Measurements from ENCODE around the gene NAPSA.
"Not testable (repeated sequence)": the region's sequence is repeated elsewhere in the genome, so short reads cannot be mapped to it uniquely, and the experiment has no call there.

Gene NAPSA

GRCh38 chr19:50394017-50394416 lies 28.6 kb upstream of the NAPSA start:
- H3K27me3 ChIP-seq (ENCODE audit: insufficient read depth, low read length): no peaks in the 10 kb centered on the region
- H3K23ac ChIP-seq (ENCODE audit: low read length): no peak overlapping the region
- no peak overlapping the region for H2BK12ac ChIP-seq (ENCODE audit: low read length)
- H3K36me3 ChIP-seq (ENCODE audit: control insufficient read depth in 1 of 2, insufficient read depth in 2 of 2, low read length in 2 of 2): peaks cover 13 to 17% of the 10 kb centered on the region in 2 experiments
- WGBS (ENCODE audit: extremely low coverage, insufficient coverage, insufficient read length): no CpG with 5 or more reads among the region's 9 CpGs
- peaks cover 1% of the 10 kb centered on the region for H3K79me2 ChIP-seq (ENCODE audit: control insufficient read depth, insufficient read depth, low read length, poor library complexity)
- no peaks in the 10 kb centered on the region for H3K9me3 ChIP-seq (ENCODE audit: insufficient read depth, low read depth, low read length)
- DNase-seq: no peak
- no peak overlapping the region for H2BK120ac ChIP-seq (ENCODE audit: insufficient read depth, low read length, poor library complexity)
- H3K27ac ChIP-seq (ENCODE audit: low read depth, low read length): no peak overlapping the region
- H2AFZ ChIP-seq (ENCODE audit: insufficient read depth, low read length, poor library complexity): no peak overlapping the region
- no peak overlapping the region for H2BK5ac ChIP-seq (ENCODE audit: low read depth, low read length, poor library complexity)
- no peak overlapping the region for H3K4me3 ChIP-seq (ENCODE audit: low read depth, low read length)
- no peak overlapping the region for H2AK5ac ChIP-seq (ENCODE audit: low read length)
- no peak overlapping the region for H4K91ac ChIP-seq (ENCODE audit: low read depth, low read length)
- no peak overlapping the region for H3K9ac ChIP-seq (ENCODE audit: low read length)
- no peak overlapping the region for H3K4me2 ChIP-seq (ENCODE audit: low read length)
- no peak overlapping the region for H4K12ac ChIP-seq (ENCODE audit: low read depth, low read length)
- H3K4me1 ChIP-seq (ENCODE audit: control insufficient read depth in 1 of 2, insufficient read depth in 2 of 2, low read length in 2 of 2): no peaks in the 10 kb centered on the region
- H4K8ac ChIP-seq (ENCODE audit: low read depth, low read length): no peak overlapping the region
- no peak overlapping the region for H3K4ac ChIP-seq (ENCODE audit: low read depth, low read length)
- no peak overlapping the region for H3K14ac ChIP-seq (ENCODE audit: low read length)
- no peaks in the 10 kb centered on the region for H3K79me1 ChIP-seq (ENCODE audit: low read length)
- no peak overlapping the region for H3K18ac ChIP-seq (ENCODE audit: low read length)

- Histone ChIP-seq H2BK5ac (ENCODE audit: low read depth, low read length, poor library complexity) (no peak overlapping the region), H3K36me3 (ENCODE audit: control insufficient read depth in 1 of 2, insufficient read depth in 2 of 2, low read length in 2 of 2) (peaks cover 8 to 15% of the 10 kb centered on the region in 2 experiments), H2BK120ac (ENCODE audit: insufficient read depth, low read length, poor library complexity) (no peak overlapping the region), H3K79me2 (ENCODE audit: control insufficient read depth, insufficient read depth, low read length, poor library complexity) (peaks cover 1% of the 10 kb centered on the region), H3K4me3 (ENCODE audit: low read depth, low read length) (no peak overlapping the region), H3K23ac (ENCODE audit: low read length) (no peak overlapping the region), H2AFZ (ENCODE audit: insufficient read depth, low read length, poor library complexity) (no peak overlapping the region), H4K12ac (ENCODE audit: low read depth, low read length) (no peak overlapping the region), H3K27ac (ENCODE audit: low read depth, low read length) (no peak overlapping the region), H4K91ac (ENCODE audit: low read depth, low read length) (no peak overlapping the region), H3K14ac (ENCODE audit: low read length) (no peak overlapping the region), H3K4ac (ENCODE audit: low read depth, low read length) (no peak overlapping the region), H3K4me2 (ENCODE audit: low read length) (no peak overlapping the region), H3K9ac (ENCODE audit: low read length) (no peak overlapping the region), H4K8ac (ENCODE audit: low read depth, low read length) (no peak overlapping the region), H2AK5ac (ENCODE audit: low read length) (no peak overlapping the region), H3K4me1 (ENCODE audit: control insufficient read depth in 1 of 2, insufficient read depth in 2 of 2, low read length in 2 of 2) (no peaks in the 10 kb centered on the region), H3K27me3 (ENCODE audit: insufficient read depth, low read length) (no peaks in the 10 kb centered on the region), H3K79me1 (ENCODE audit: low read length) (no peaks in the 10 kb centered on the region), H3K18ac (ENCODE audit: low read length) (no peak overlapping the region), H2BK12ac (ENCODE audit: low read length) (no peak overlapping the region), H3K9me3 (ENCODE audit: insufficient read depth, low read depth, low read length) (no peaks in the 10 kb centered on the region)
- no peak for DNase-seq
- WGBS (ENCODE audit: extremely low coverage, insufficient coverage, insufficient read length): no CpG with 5 or more reads among the region's 4 CpGs
These were observed 28.1 kb upstream of the NAPSA start for GRCh38 chr19:50393589-50393988.

GRCh38 chr19:50392759-50393158 lies 27.3 kb upstream of the NAPSA start:
- H4K12ac ChIP-seq (ENCODE audit: low read depth, low read length): no peak overlapping the region
- no peak overlapping the region for H3K18ac ChIP-seq (ENCODE audit: low read length)

DNA sequence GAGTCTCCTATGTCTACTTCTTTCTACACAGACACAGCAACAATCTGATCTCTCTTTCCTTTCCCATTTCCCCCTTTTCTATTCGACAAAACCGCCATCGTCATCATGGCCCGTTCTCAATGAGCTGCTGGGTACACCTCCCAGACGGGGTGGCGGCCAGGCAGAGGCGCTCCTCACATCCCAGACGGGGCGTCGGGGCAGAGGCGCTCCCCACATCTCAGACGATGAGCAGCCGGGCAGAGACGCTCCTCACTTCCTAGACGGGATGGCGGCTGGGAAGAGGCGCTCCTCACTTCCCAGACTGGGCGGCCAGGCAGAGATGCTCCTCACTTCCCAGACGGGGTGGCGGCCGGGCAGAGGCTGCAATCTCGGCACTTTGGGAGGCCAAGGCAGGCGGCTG lies 25.5 kb upstream of the NAPSA start:
- not testable (repeated sequence) for H2AFZ ChIP-seq (ENCODE audit: insufficient read depth, low read length, poor library complexity); H3K9me3 ChIP-seq (ENCODE audit: insufficient read depth, low read depth, low read length); H3K79me2 ChIP-seq (ENCODE audit: control insufficient read depth, insufficient read depth, low read length, poor library complexity); H3K79me1 ChIP-seq (ENCODE audit: low read length); H3K23ac ChIP-seq (ENCODE audit: low read length); H2BK120ac ChIP-seq (ENCODE audit: insufficient read depth, low read length, poor library complexity); H2BK12ac ChIP-seq (ENCODE audit: low read length); H3K9ac ChIP-seq (ENCODE audit: low read length); H4K91ac ChIP-seq (ENCODE audit: low read depth, low read length); H3K27me3 ChIP-seq (ENCODE audit: insufficient read depth, low read length); H3K4me1 ChIP-seq (ENCODE audit: control insufficient read depth in 1 of 2, insufficient read depth in 2 of 2, low read length in 2 of 2); H3K4me3 ChIP-seq (ENCODE audit: low read depth, low read length); H4K8ac ChIP-seq (ENCODE audit: low read depth, low read length); H3K14ac ChIP-seq (ENCODE audit: low read length); H2BK5ac ChIP-seq (ENCODE audit: low read depth, low read length, poor library complexity); H4K12ac ChIP-seq (ENCODE audit: low read depth, low read length); H3K27ac ChIP-seq (ENCODE audit: low read depth, low read length); DNase-seq; H3K4ac ChIP-seq (ENCODE audit: low read depth, low read length); H3K18ac ChIP-seq (ENCODE audit: low read length); H2AK5ac ChIP-seq (ENCODE audit: low read length); H3K4me2 ChIP-seq (ENCODE audit: low read length)
- WGBS (ENCODE audit: extremely low coverage, insufficient coverage, insufficient read length): no CpG with 5 or more reads among the region's 23 CpGs
- peaks cover 23 to 30% of the 10 kb centered on the region in 2 experiments for H3K36me3 ChIP-seq (ENCODE audit: control insufficient read depth in 1 of 2, insufficient read depth in 2 of 2, low read length in 2 of 2)

More at GRCh38 chr19:50392759-50393158, 27.3 kb upstream of the NAPSA start:
- DNase-seq: no peak
- Histone ChIP-seq H3K27ac (ENCODE audit: low read depth, low read length) (no peak overlapping the region), H3K27me3 (ENCODE audit: insufficient read depth, low read length) (no peaks in the 10 kb centered on the region), H4K91ac (ENCODE audit: low read depth, low read length) (no peak overlapping the region), H3K4me3 (ENCODE audit: low read depth, low read length) (no peak overlapping the region), H3K4me2 (ENCODE audit: low read length) (no peak overlapping the region), H3K36me3 (ENCODE audit: control insufficient read depth in 1 of 2, insufficient read depth in 2 of 2, low read length in 2 of 2) (peaks cover 9 to 16% of the 10 kb centered on the region in 2 experiments), H2AFZ (ENCODE audit: insufficient read depth, low read length, poor library complexity) (no peak overlapping the region), H3K9ac (ENCODE audit: low read length) (no peak overlapping the region), H3K23ac (ENCODE audit: low read length) (no peak overlapping the region), H3K9me3 (ENCODE audit: insufficient read depth, low read depth, low read length) (no peaks in the 10 kb centered on the region), H3K79me1 (ENCODE audit: low read length) (no peaks in the 10 kb centered on the region), H3K4ac (ENCODE audit: low read depth, low read length) (no peak overlapping the region), H2BK12ac (ENCODE audit: low read length) (no peak overlapping the region), H2AK5ac (ENCODE audit: low read length) (no peak overlapping the region), H4K8ac (ENCODE audit: low read depth, low read length) (no peak overlapping the region), H3K79me2 (ENCODE audit: control insufficient read depth, insufficient read depth, low read length, poor library complexity) (peaks cover 1% of the 10 kb centered on the region), H2BK120ac (ENCODE audit: insufficient read depth, low read length, poor library complexity) (no peak overlapping the region), H3K4me1 (ENCODE audit: control insufficient read depth in 1 of 2, insufficient read depth in 2 of 2, low read length in 2 of 2) (no peaks in the 10 kb centered on the region), H2BK5ac (ENCODE audit: low read depth, low read length, poor library complexity) (no peak overlapping the region), H3K14ac (ENCODE audit: low read length) (no peak overlapping the region)
- no CpG with 5 or more reads among the region's 5 CpGs for WGBS (ENCODE audit: extremely low coverage, insufficient coverage, insufficient read length)

Measured in trophoblast cell (in vitro differentiated cells and primary cell).